ENCODE measurements around the gene MED31. TPM values are rescaled to one million over a fixed set of nuclear protein-coding genes. Genes with fewer than 3 reads are reported as not detected.

MED31 gene
- total RNA-seq, 1 donor, result 12.3 TPM

GRCh38 chr17:6679241-6679640, 27.8 kb upstream of the MED31 start:
- DNase-seq (ENCODE audit: low read depth), result no peak
- no peak for TF ChIP-seq CTCF (IDR thresholded peaks at IDR 0.05; ENCODE audit: insufficient read depth, low read length)
- H3K4me3 ChIP-seq (ENCODE audit: low read depth, low read length), result no peak overlapping the region

GRCh38 chr17:6677946-6678345, 26.5 kb upstream of the MED31 start:
- no peak for DNase-seq (ENCODE audit: low read depth)
- no peak overlapping the region for H3K4me3 ChIP-seq (ENCODE audit: low read depth, low read length)
- no peak for TF ChIP-seq CTCF (IDR thresholded peaks at IDR 0.05; ENCODE audit: insufficient read depth, low read length)

GRCh38 chr17:6677158-6677831, 25.9 kb upstream of the MED31 start:
- H3K4me3 ChIP-seq (ENCODE audit: low read depth, low read length), result no peak overlapping the region
- TF ChIP-seq CTCF (IDR thresholded peaks at IDR 0.05; ENCODE audit: insufficient read depth, low read length), result no peak
- no peak for DNase-seq (ENCODE audit: low read depth)

GRCh38 chr17:6676802-6677157, 25.4 kb upstream of the MED31 start:
- no peak overlapping the region for H3K4me3 ChIP-seq (ENCODE audit: low read depth, low read length)
- no peak for TF ChIP-seq CTCF (IDR thresholded peaks at IDR 0.05; ENCODE audit: insufficient read depth, low read length)
- DNase-seq (ENCODE audit: low read depth), result no peak

- no peak overlapping the region for H3K4me3 ChIP-seq (ENCODE audit: low read depth, low read length)
- DNase-seq (ENCODE audit: low read depth), result no peak
- no peak for TF ChIP-seq CTCF (IDR thresholded peaks at IDR 0.05; ENCODE audit: insufficient read depth, low read length)
These were observed 23.9 kb upstream of the MED31 start for GRCh38 chr17:6675201-6675825.

- no peak for DNase-seq (ENCODE audit: low read depth)
- no peak for TF ChIP-seq CTCF (IDR thresholded peaks at IDR 0.05; ENCODE audit: insufficient read depth, low read length)
These were observed 23.2 kb upstream of the MED31 start for GRCh38 chr17:6674586-6674985.

More at GRCh38 chr17:6674586-6674985, 23.2 kb upstream of the MED31 start:
- H3K4me3 ChIP-seq (ENCODE audit: low read depth, low read length), result no peak overlapping the region
